GM18526 (cell line): ENCODE measurements around the gene APOBEC4.

Experiments used
- POLR2A ChIP-seq: IDR thresholded peaks from 3 replicates; pipeline ENCODE4 v1.6.1; 2011; ENCODE audit not compliant: insufficient read length; ENCODE audit errors: extremely low read depth

Gene APOBEC4

GRCh38 chr1:183598386-183598785, 54.7 kb downstream of the APOBEC4 start:
- no peak for TF ChIP-seq POLR2A

GRCh38 chr1:183597656-183598347, 55.3 kb downstream of the APOBEC4 start:
- no peak for TF ChIP-seq POLR2A

GRCh38 chr1:183596500-183596899, 56.6 kb downstream of the APOBEC4 start:
- TF ChIP-seq POLR2A = no peak
